ENCODE data around the gene MYLIP.

MYLIP gene

GRCh38 chr6:16130437-16130891, 1.6 kb downstream of the MYLIP start:
- 48% methylated on average over 8 of the region's 8 CpGs for WGBS
- H3K4me1 ChIP-seq (ENCODE audit: insufficient read depth, low read length): peaks cover 30% of the 10 kb centered on the region
- H3K4me3 ChIP-seq (ENCODE audit: low read length): peak overlapping the region; percentile 93
- H3K27me3 ChIP-seq (ENCODE audit: insufficient read depth, low read length): peaks cover 6% of the 10 kb centered on the region; the same call in 1 of the 2 replicates
- no peak overlapping the region for H3K27ac ChIP-seq (ENCODE audit: low read depth, low read length)
- no peaks in the 10 kb centered on the region for H3K9me3 ChIP-seq (ENCODE audit: insufficient read depth, low read depth, low read length)
- peak overlapping the region; percentile 85; the same call in 1 of the 2 replicates for H3K9ac ChIP-seq (ENCODE audit: low read depth, low read length)
- H3K36me3 ChIP-seq (ENCODE audit: insufficient read depth, low read length): peaks cover 38% of the 10 kb centered on the region

GRCh38 chr6:16130932-16131387, 2.1 kb downstream of the MYLIP start:
- Histone ChIP-seq H3K27ac (ENCODE audit: low read depth, low read length) (no peak overlapping the region), H3K36me3 (ENCODE audit: insufficient read depth, low read length) (peaks cover 38% of the 10 kb centered on the region), H3K9ac (ENCODE audit: low read depth, low read length) (no peak overlapping the region), H3K4me1 (ENCODE audit: insufficient read depth, low read length) (peaks cover 30% of the 10 kb centered on the region), H3K9me3 (ENCODE audit: insufficient read depth, low read depth, low read length) (no peaks in the 10 kb centered on the region), H3K27me3 (ENCODE audit: insufficient read depth, low read length) (peaks cover 6% of the 10 kb centered on the region; the same call in 1 of the 2 replicates), H3K4me3 (ENCODE audit: low read length) (peak overlapping the region; percentile 93)
- WGBS: 35% methylated on average over 2 of the region's 3 CpGs

GRCh38 chr6:16132909-16133308, 4.0 kb downstream of the MYLIP start:
- H3K4me3 ChIP-seq (ENCODE audit: low read length): no peak overlapping the region

GRCh38 chr6:16134430-16134829, 5.5 kb downstream of the MYLIP start:
- Histone ChIP-seq H3K4me1 (ENCODE audit: insufficient read depth, low read length) (peaks cover 30% of the 10 kb centered on the region), H3K4me3 (ENCODE audit: low read length) (no peak overlapping the region), H3K9ac (ENCODE audit: low read depth, low read length) (no peak overlapping the region), H3K27ac (ENCODE audit: low read depth, low read length) (no peak overlapping the region), H3K27me3 (ENCODE audit: insufficient read depth, low read length) (peaks cover 6% of the 10 kb centered on the region; the same call in 1 of the 2 replicates), H3K9me3 (ENCODE audit: insufficient read depth, low read depth, low read length) (no peaks in the 10 kb centered on the region), H3K36me3 (ENCODE audit: insufficient read depth, low read length) (peaks cover 44% of the 10 kb centered on the region)
- 100% methylated on average over 1 of the region's 1 CpG for WGBS

More at GRCh38 chr6:16132909-16133308, 4.0 kb downstream of the MYLIP start:
- H3K27me3 ChIP-seq (ENCODE audit: insufficient read depth, low read length): peaks cover 6% of the 10 kb centered on the region; the same call in 1 of the 2 replicates
- peaks cover 44% of the 10 kb centered on the region for H3K36me3 ChIP-seq (ENCODE audit: insufficient read depth, low read length)
- no peaks in the 10 kb centered on the region for H3K9me3 ChIP-seq (ENCODE audit: insufficient read depth, low read depth, low read length)
- no peak overlapping the region for H3K9ac ChIP-seq (ENCODE audit: low read depth, low read length)
- H3K4me1 ChIP-seq (ENCODE audit: insufficient read depth, low read length): peaks cover 30% of the 10 kb centered on the region
- no peak overlapping the region for H3K27ac ChIP-seq (ENCODE audit: low read depth, low read length)

- Histone ChIP-seq H3K27me3 (ENCODE audit: insufficient read depth, low read length) (peaks cover under 1% of the 10 kb centered on the region; the same call in 1 of the 2 replicates), H3K4me1 (ENCODE audit: insufficient read depth, low read length) (peaks cover 35% of the 10 kb centered on the region), H3K9ac (ENCODE audit: low read depth, low read length) (no peak overlapping the region), H3K36me3 (ENCODE audit: insufficient read depth, low read length) (peaks cover 48% of the 10 kb centered on the region), H3K27ac (ENCODE audit: low read depth, low read length) (no peak overlapping the region), H3K4me3 (ENCODE audit: low read length) (no peak overlapping the region), H3K9me3 (ENCODE audit: insufficient read depth, low read depth, low read length) (no peaks in the 10 kb centered on the region)
Observed at GRCh38 chr6:16135066-16135465, 6.2 kb downstream of the MYLIP start.

GRCh38 chr6:16136091-16136490, 7.2 kb downstream of the MYLIP start:
- H3K36me3 ChIP-seq (ENCODE audit: insufficient read depth, low read length): peaks cover 55% of the 10 kb centered on the region
- WGBS: 100% methylated on average over 2 of the region's 3 CpGs
- no peak overlapping the region for H3K4me3 ChIP-seq (ENCODE audit: low read length)
- no peaks in the 10 kb centered on the region for H3K27me3 ChIP-seq (ENCODE audit: insufficient read depth, low read length)
- no peak overlapping the region for H3K27ac ChIP-seq (ENCODE audit: low read depth, low read length)
- H3K4me1 ChIP-seq (ENCODE audit: insufficient read depth, low read length): peaks cover 28% of the 10 kb centered on the region
- H3K9me3 ChIP-seq (ENCODE audit: insufficient read depth, low read depth, low read length): no peaks in the 10 kb centered on the region
- H3K9ac ChIP-seq (ENCODE audit: low read depth, low read length): no peak overlapping the region

GRCh38 chr6:16136621-16137450, 8.0 kb downstream of the MYLIP start:
- 98% methylated on average over 5 of the region's 5 CpGs for WGBS
- Histone ChIP-seq H3K27me3 (ENCODE audit: insufficient read depth, low read length) (no peaks in the 10 kb centered on the region), H3K36me3 (ENCODE audit: insufficient read depth, low read length) (peaks cover 55% of the 10 kb centered on the region), H3K9me3 (ENCODE audit: insufficient read depth, low read depth, low read length) (no peaks in the 10 kb centered on the region), H3K9ac (ENCODE audit: low read depth, low read length) (no peak overlapping the region), H3K27ac (ENCODE audit: low read depth, low read length) (no peak overlapping the region), H3K4me1 (ENCODE audit: insufficient read depth, low read length) (peaks cover 22% of the 10 kb centered on the region), H3K4me3 (ENCODE audit: low read length) (no peak overlapping the region)

GRCh38 chr6:16137451-16137801, 8.5 kb downstream of the MYLIP start:
- no peaks in the 10 kb centered on the region for H3K27me3 ChIP-seq (ENCODE audit: insufficient read depth, low read length)
- no peak overlapping the region for H3K9ac ChIP-seq (ENCODE audit: low read depth, low read length)
- H3K27ac ChIP-seq (ENCODE audit: low read depth, low read length): no peak overlapping the region
- H3K4me1 ChIP-seq (ENCODE audit: insufficient read depth, low read length): peaks cover 17% of the 10 kb centered on the region
- H3K36me3 ChIP-seq (ENCODE audit: insufficient read depth, low read length): peaks cover 55% of the 10 kb centered on the region
- no peak overlapping the region for H3K4me3 ChIP-seq (ENCODE audit: low read length)
- no peaks in the 10 kb centered on the region for H3K9me3 ChIP-seq (ENCODE audit: insufficient read depth, low read depth, low read length)

- H3K27ac ChIP-seq (ENCODE audit: low read depth, low read length): no peak overlapping the region
- H3K9ac ChIP-seq (ENCODE audit: low read depth, low read length): no peak overlapping the region
- peaks cover 13% of the 10 kb centered on the region for H3K4me1 ChIP-seq (ENCODE audit: insufficient read depth, low read length)
- H3K36me3 ChIP-seq (ENCODE audit: insufficient read depth, low read length): peaks cover 58% of the 10 kb centered on the region
- 90% methylated on average over 2 of the region's 2 CpGs for WGBS
- H3K27me3 ChIP-seq (ENCODE audit: insufficient read depth, low read length): no peaks in the 10 kb centered on the region
- H3K9me3 ChIP-seq (ENCODE audit: insufficient read depth, low read depth, low read length): no peaks in the 10 kb centered on the region
- H3K4me3 ChIP-seq (ENCODE audit: low read length): no peak overlapping the region
Observed at GRCh38 chr6:16139556-16139955, 10.7 kb downstream of the MYLIP start.

GRCh38 chr6:16140607-16141006, 11.7 kb downstream of the MYLIP start:
- no peak overlapping the region for H3K27ac ChIP-seq (ENCODE audit: low read depth, low read length)
- no peak overlapping the region for H3K9ac ChIP-seq (ENCODE audit: low read depth, low read length)
- WGBS: 92% methylated on average over 7 of the region's 7 CpGs
- H3K4me1 ChIP-seq (ENCODE audit: insufficient read depth, low read length): peaks cover 5% of the 10 kb centered on the region; the same call in 1 of the 2 replicates
- H3K4me3 ChIP-seq (ENCODE audit: low read length): no peak overlapping the region
- peaks cover 63% of the 10 kb centered on the region for H3K36me3 ChIP-seq (ENCODE audit: insufficient read depth, low read length)
- no peaks in the 10 kb centered on the region for H3K9me3 ChIP-seq (ENCODE audit: insufficient read depth, low read depth, low read length)
- H3K27me3 ChIP-seq (ENCODE audit: insufficient read depth, low read length): no peaks in the 10 kb centered on the region

GRCh38 chr6:16141514-16141913, 12.6 kb downstream of the MYLIP start:
- Histone ChIP-seq H3K4me3 (ENCODE audit: low read length) (no peak overlapping the region), H3K9me3 (ENCODE audit: insufficient read depth, low read depth, low read length) (no peaks in the 10 kb centered on the region), H3K9ac (ENCODE audit: low read depth, low read length) (no peak overlapping the region), H3K27ac (ENCODE audit: low read depth, low read length) (no peak overlapping the region), H3K27me3 (ENCODE audit: insufficient read depth, low read length) (no peaks in the 10 kb centered on the region), H3K4me1 (ENCODE audit: insufficient read depth, low read length) (peaks cover 5% of the 10 kb centered on the region; the same call in 1 of the 2 replicates), H3K36me3 (ENCODE audit: insufficient read depth, low read length) (peaks cover 68% of the 10 kb centered on the region)
